ENCODE results near the gene SLC39A5. TPM values are rescaled to one million over a fixed set of nuclear protein-coding genes. Genes with fewer than 3 reads are reported as not detected.
A peak's percentile ranks its signal among the peaks of the same experiment; 100 is the strongest.

Gene SLC39A5
- polyA plus RNA-seq, 1 of the 3 experiments (the other 2 are of a cell fraction), result 0.12 TPM

DNA sequence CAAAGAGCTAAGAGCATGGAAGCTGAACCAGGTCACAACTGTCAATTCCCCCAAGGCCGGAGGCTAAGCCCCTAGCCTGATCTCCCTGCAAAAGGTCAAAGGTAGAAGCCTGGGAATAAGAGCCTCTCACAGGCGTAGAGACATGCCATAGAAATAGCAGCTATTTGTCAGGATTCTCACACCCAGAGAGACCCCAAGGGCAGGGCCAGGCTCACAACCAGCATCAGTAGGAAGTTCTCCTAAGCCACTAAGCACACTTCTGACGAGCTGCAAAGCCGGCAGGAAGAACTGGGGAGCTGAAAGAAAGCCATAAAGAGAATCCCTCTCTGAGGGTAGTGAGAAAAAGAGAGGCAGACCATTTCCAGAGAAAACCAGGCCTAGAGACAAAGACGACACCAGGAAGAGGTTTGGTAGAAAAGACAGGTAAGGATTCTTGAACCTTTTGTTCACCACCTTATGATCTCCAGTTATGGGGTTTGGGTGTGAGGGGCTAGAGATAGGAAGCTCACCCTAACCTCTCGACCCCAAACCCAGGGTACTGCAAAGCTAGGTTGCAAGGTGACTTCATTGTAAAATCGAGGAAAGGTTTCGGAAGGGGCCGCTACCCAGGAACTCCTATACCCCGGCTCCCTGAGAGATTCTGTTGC lies 41.6 kb upstream of the SLC39A5 start (continued):
- TF ChIP-seq, protein P1, sequence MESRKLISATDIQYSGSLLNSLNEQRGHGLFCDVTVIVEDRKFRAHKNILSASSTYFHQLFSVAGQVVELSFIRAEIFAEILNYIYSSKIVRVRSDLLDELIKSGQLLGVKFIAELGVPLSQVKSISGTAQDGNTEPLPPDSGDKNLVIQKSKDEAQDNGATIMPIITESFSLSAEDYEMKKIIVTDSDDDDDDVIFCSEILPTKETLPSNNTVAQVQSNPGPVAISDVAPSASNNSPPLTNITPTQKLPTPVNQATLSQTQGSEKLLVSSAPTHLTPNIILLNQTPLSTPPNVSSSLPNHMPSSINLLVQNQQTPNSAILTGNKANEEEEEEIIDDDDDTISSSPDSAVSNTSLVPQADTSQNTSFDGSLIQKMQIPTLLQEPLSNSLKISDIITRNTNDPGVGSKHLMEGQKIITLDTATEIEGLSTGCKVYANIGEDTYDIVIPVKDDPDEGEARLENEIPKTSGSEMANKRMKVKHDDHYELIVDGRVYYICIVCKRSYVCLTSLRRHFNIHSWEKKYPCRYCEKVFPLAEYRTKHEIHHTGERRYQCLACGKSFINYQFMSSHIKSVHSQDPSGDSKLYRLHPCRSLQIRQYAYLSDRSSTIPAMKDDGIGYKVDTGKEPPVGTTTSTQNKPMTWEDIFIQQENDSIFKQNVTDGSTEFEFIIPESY (IDR thresholded peaks at IDR 0.05; ENCODE audit: borderline replicate concordance, low read depth), result no peak
- no peak for TF ChIP-seq GABPA (IDR thresholded peaks at IDR 0.05; ENCODE audit: low read depth)
- TF ChIP-seq, protein P2, sequence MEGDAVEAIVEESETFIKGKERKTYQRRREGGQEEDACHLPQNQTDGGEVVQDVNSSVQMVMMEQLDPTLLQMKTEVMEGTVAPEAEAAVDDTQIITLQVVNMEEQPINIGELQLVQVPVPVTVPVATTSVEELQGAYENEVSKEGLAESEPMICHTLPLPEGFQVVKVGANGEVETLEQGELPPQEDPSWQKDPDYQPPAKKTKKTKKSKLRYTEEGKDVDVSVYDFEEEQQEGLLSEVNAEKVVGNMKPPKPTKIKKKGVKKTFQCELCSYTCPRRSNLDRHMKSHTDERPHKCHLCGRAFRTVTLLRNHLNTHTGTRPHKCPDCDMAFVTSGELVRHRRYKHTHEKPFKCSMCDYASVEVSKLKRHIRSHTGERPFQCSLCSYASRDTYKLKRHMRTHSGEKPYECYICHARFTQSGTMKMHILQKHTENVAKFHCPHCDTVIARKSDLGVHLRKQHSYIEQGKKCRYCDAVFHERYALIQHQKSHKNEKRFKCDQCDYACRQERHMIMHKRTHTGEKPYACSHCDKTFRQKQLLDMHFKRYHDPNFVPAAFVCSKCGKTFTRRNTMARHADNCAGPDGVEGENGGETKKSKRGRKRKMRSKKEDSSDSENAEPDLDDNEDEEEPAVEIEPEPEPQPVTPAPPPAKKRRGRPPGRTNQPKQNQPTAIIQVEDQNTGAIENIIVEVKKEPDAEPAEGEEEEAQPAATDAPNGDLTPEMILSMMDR (IDR thresholded peaks at IDR 0.05), result no peak

DNA sequence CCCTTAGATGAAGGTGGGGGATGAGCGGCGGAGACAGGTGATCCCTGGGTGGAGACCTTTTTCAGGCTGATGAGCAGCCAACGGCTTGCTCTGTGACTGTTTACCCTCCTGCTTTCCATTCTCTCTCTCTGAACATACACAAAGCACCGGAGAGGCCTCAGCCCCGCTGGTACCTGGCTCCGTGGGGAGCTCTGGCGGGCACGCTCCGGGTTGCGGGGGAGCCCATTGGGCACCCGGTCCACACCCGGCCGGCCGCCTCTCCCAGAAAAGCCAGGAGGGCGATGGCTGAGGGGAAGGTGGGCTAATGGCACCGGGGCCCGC lies 41.1 kb upstream of the SLC39A5 start:
- Histone ChIP-seq H3K9me3 (no peaks in the 10 kb centered on the region), H3K4me1 (ENCODE audit: control insufficient read depth in 1 of 2, insufficient read depth in 2 of 2, low read depth in 1 of 2, low read length in 1 of 2) (peaks cover 8 to 13% of the 10 kb centered on the region in 2 experiments; a peak in 2 of 4 replicates), H3F3A (replicated peaks; ENCODE audit: insufficient read depth) (peaks cover 18% of the 10 kb centered on the region), H3K27me3 (ENCODE audit: insufficient read depth) (no peaks in the 10 kb centered on the region), H3K4me3 (ENCODE audit: low read depth in 2 of 2, low read length in 1 of 2) (peak overlapping the region; percentile 77 to 91), H3K9ac (peak overlapping the region; percentile 84), H3K4me2 (peak overlapping the region; percentile 85), H3K27ac (ENCODE audit: low read depth in 2 of 2, low read length in 1 of 2) (peak overlapping the region in 1 of 2 experiments; percentile 86; a peak in 3 of 4 replicates), H3K79me2 (ENCODE audit: insufficient read depth) (peaks cover 51% of the 10 kb centered on the region), H3K36me3 (replicated peaks in 1 of 2; ENCODE audit: control insufficient read depth in 1 of 2, insufficient read depth in 2 of 2, low read length in 1 of 2) (peaks cover 22 to 31% of the 10 kb centered on the region in 2 experiments), H2AFZ (ENCODE audit: low read depth) (no peak overlapping the region), H4K20me1 (ENCODE audit: insufficient read depth) (peaks cover 8% of the 10 kb centered on the region), H3K9me2 (no peaks in the 10 kb centered on the region)
- no peak for DNase-seq
- WGBS (ENCODE audit: low lambda C conversion rate), result 5% methylated on average over 4 of the region's 17 CpGs
- TF ChIP-seq TCF12 (IDR thresholded peaks at IDR 0.05), result no peak
- TF ChIP-seq, protein P3, sequence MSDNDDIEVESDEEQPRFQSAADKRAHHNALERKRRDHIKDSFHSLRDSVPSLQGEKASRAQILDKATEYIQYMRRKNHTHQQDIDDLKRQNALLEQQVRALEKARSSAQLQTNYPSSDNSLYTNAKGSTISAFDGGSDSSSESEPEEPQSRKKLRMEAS (IDR thresholded peaks at IDR 0.05; ENCODE audit: low read depth), result 0 out of 2 replicates have a peak, but pooled peaks have one; percentile 7
- TF ChIP-seq MXI1 (IDR thresholded peaks at IDR 0.05; ENCODE audit: low read depth, low read length), result no peak
- TF ChIP-seq, protein P4, sequence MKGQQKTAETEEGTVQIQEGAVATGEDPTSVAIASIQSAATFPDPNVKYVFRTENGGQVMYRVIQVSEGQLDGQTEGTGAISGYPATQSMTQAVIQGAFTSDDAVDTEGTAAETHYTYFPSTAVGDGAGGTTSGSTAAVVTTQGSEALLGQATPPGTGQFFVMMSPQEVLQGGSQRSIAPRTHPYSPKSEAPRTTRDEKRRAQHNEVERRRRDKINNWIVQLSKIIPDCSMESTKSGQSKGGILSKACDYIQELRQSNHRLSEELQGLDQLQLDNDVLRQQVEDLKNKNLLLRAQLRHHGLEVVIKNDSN (IDR thresholded peaks at IDR 0.05; ENCODE audit: borderline replicate concordance, low read depth), result no peak
- no peak for TF ChIP-seq NRF1 (IDR thresholded peaks at IDR 0.05; ENCODE audit: low read depth, low read length)
- TF ChIP-seq FOXM1 (IDR thresholded peaks at IDR 0.05; ENCODE audit: low read depth), result no peak
- no peak for TF ChIP-seq SMC3 (IDR thresholded peaks at IDR 0.05; ENCODE audit: low read depth, low read length)
- TF ChIP-seq, protein P1 (IDR thresholded peaks at IDR 0.05; ENCODE audit: borderline replicate concordance, low read depth), result no peak
- no peak for TF ChIP-seq CHD2 (IDR thresholded peaks at IDR 0.05; ENCODE audit: low read length, partially characterized antibody)
- ChIA-PET CTCF (interaction anchor here (0.6 to 13.8 kb wide), 43 partner anchors 9 to 1417 kb away, joined by 3 to 272 read pairs (median 8); partner anchors contain the start of genes ANKRD52, COQ10A, ERBB3 and ESYT1), POLR2A (interaction anchor here (0.5 to 2.2 kb wide), 10 partner anchors 25 to 78 kb away, joined by 3 to 21 read pairs (median 5); partner anchors contain the start of genes ANKRD52, COQ10A, ESYT1 and MYL6)
